ENCODE results near the gene MSH6.

MSH6 gene

DNA sequence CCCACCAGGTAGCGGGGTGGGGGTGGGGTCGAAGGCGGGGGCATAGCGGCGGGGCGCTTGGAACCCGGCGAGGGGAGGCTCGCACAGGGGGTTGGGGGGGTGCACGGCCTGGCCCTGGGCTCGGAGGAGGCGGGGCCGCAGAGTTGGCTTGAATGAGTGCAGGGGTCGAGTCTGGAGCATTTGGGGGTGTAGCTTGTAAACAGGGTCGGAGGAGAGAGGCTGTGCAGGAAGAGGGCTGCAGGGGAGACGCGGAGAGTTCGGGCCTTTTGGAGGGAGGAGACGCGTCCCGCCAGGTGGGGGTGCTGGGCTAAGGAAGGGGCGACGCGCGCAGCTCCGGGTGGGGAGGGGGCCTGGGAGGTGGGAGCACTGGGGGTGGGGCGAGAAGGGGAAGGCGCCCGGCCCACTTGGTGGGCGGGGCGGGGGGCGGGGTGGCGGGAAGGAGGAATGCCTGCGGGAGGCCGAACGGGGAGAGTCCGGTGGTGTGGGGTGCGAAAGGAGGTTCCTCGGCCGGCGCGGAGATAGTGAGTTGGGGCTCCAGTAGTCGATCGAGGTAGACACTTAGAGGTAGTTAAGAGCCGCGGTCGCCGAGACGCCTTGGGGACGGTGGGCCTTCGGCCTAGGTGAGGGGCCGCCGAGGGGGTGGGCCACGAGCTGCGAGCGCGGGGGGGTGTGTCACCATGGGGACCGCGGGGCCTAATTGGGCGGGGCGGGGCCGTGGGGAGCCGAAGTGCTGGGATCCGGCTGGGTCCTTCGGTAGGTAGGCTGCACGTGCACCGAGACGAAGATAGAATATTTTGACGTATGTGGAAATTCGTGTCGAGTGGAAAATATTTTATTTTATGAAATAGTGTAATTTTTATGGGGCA lies 774 bp downstream of the MSH6 start:
- peak; percentile 69 for DNase-seq

DNA sequence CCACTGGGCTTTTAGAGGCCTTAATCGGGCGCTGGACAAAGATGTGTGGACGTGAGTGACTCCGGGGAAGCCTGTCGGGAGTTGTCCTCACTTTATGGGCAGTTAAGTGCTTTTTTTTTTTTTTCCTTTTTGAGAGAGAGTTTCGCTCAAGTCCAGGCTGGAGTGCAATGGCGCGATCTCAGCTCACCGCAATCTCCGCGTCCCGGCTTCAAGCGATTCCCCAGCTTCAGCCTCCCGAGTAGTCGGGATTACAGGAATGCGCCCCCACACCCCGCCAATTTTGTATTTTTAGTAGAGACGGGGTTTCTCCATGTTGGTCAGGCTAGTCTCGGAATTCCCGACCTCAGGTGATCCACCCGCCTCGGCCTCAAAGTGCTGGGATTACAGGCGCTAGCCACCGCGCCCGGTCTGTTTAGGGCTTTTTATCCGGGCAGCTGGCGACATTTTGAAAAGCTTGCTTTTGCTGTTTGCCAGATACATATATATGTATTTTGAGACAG lies 1.5 kb downstream of the MSH6 start:
- no peak for DNase-seq

DNA sequence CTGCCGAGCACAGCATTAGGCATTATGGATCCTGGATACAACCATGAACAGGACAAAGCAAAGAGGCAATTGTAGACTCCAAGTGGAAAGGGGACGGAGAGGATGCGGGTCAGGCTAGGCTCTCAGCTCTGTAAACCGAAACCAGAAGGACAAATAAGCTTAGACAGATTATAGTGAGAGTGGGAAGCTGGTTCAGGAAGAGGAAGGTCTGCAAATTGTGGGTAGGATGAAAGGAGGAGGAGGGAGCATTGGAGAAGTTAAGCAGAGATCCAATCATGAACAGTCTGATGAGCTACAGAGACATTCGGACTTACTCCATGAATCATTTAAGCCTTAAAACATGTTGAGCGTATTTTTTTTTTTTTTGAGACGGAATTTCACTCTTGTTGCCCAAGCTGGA lies 3.0 kb downstream of the MSH6 start:
- no peak for DNase-seq

DNA sequence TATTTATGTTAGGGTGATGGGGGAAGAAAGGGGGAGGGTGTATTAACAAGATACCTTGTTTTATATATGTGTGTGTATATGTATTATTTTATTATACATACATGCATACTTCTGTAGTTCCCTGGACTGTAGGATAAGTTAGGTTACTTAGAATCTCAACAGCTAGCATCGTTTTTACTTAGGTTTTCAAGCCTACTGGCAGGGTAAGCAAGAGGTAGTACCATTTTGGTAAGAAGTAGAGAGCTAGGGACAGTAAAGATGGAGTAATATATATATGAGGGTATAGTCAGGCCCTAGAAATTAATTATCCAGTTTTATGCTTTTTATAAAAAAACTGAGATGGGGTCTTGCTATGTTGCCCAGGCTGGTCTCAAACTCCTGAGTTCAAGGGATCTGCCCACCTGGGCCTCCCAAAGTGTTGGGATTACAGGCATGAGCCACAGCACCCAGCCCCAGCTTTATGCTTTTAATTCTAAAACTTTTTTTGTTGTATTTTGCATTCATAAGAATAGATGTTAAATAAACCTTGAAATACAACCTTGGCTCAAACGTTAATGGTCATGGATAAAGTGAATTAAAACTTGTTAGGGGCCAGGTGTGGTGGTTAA lies 13.2 kb downstream of the MSH6 start:
- no peak for DNase-seq

DNA sequence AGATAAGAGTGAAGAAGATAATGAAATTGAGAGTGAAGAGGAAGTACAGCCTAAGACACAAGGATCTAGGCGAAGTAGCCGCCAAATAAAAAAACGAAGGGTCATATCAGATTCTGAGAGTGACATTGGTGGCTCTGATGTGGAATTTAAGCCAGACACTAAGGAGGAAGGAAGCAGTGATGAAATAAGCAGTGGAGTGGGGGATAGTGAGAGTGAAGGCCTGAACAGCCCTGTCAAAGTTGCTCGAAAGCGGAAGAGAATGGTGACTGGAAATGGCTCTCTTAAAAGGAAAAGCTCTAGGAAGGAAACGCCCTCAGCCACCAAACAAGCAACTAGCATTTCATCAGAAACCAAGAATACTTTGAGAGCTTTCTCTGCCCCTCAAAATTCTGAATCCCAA lies 15.7 kb downstream of the MSH6 start:
- no peak for DNase-seq

DNA sequence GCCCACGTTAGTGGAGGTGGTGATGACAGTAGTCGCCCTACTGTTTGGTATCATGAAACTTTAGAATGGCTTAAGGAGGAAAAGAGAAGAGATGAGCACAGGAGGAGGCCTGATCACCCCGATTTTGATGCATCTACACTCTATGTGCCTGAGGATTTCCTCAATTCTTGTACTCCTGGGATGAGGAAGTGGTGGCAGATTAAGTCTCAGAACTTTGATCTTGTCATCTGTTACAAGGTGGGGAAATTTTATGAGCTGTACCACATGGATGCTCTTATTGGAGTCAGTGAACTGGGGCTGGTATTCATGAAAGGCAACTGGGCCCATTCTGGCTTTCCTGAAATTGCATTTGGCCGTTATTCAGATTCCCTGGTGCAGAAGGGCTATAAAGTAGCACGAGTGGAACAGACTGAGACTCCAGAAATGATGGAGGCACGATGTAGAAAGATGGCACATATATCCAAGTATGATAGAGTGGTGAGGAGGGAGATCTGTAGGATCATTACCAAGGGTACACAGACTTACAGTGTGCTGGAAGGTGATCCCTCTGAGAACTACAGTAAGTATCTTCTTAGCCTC lies 16.2 kb downstream of the MSH6 start:
- DNase-seq, result no peak

DNA sequence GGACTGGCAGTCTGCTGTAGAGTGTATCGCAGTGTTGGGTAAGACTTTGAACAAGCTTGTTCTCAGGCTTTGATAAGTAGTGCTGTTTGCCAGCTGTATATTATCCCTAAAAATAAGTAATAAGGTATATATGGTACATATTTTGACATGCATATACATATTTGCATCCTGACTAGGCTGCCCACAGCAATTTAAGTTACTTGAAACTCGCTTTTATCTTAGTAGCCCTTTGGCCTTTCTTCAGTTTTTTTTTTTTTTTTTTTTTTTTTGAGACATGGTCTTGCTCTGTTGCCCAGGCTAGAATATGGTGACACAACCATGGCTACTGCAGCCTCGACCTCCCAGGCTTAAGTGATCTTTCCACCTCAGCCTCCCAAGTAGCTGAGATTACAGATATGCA lies 18.2 kb downstream of the MSH6 start:
- DNase-seq, result no peak

DNA sequence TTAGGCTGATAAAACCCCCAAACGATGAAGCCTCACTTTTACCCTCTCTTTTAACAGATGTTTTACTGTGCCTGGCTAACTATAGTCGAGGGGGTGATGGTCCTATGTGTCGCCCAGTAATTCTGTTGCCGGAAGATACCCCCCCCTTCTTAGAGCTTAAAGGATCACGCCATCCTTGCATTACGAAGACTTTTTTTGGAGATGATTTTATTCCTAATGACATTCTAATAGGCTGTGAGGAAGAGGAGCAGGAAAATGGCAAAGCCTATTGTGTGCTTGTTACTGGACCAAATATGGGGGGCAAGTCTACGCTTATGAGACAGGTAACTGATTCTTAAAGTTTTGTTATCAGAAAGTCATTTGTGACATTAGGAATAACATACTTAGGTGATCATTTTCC lies 20.4 kb downstream of the MSH6 start:
- DNase-seq, result no peak

DNA sequence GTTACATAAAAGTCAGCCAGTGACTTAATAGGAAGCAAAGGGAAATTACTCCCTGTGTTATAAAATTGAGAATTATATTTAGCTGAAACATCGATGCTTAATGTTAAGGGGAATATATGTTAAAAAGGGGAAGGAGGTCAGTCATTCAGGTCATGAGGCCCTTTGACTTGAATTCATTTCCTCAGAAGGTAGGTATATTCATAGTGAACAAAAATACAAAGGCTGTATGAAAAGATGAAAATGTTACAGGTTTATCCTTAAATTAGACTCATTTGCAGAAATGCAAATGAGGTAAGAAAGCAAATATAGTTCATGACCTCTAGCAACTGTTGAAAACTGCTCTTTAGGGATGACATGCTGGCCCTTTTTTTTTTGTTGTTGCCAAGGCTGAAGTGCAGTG lies 20.8 kb downstream of the MSH6 start:
- DNase-seq, result no peak

DNA sequence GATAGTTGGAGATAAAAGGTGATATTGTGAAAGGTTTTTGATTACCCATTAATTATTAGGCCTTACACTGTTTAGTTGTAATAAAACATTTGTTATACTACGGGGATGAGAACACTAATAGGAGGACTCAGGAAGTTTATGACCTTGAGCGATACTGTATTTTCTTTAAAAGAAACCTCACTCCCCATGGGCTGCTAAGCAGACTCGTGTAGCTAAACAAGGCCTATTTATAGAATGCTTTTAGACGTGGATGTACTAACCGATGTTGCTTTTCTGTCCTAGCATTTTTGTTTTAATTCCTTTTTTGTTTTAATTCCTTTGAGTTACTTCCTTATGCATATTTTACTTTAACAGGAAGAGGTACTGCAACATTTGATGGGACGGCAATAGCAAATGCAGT lies 22.9 kb downstream of the MSH6 start:
- no peak for DNase-seq

DNA sequence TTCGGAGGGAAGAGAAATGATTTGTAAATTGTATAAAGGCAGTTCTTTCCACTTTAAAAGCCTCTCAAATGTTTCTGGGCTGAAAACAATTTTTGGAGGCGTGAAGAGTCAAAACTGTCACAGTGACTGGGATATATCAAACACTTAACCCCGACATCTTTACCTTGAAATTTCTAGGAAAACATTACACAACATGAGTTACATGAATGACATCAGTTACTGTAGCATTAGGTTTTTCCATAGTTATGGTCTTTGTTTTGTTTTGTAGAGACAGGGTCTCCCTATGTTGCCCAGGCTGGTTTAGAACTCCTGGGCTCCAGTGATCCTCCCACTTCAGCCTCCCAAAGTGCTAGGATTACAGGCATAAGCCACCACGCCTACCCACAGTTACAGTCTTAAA lies 25.7 kb downstream of the MSH6 start:
- DNase-seq, result no peak

DNA sequence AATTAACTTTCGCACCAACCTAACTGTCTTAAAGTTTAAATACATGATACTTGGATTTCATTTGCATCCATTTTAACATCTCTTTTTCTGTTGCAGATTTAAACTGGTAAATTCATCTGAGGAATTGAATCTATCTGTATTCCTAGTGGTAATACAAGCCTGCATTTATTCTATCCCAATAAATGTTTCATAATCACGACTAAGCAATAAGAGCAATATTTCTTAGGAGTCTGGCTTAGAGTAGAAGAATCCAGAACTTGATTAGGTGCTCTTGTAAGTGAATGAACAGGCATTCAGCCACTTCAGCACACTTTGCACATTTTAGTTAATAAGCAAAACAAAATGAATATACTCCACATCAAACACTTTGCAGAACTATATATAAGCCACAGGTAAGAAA lies 27.0 kb downstream of the MSH6 start:
- no peak for DNase-seq

DNA sequence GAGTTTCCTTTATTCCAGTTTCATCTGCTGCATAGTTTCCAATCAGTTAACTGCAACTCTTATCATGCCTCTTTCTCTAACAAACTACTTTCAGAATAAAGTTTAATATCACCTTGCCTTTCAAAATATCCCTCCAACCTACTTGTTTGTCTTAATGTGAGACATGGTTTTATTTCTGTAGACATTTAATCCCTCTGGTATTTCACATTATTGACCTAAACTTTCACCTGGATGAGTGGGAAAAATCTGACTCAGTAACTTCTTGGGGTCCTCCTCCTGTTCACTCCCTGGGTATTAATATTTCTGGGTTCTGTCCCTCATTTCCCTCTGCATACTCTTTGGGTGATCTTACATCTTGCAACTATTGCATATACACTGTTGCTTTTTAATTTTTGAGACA lies 27.9 kb downstream of the MSH6 start:
- no peak for DNase-seq

DNA sequence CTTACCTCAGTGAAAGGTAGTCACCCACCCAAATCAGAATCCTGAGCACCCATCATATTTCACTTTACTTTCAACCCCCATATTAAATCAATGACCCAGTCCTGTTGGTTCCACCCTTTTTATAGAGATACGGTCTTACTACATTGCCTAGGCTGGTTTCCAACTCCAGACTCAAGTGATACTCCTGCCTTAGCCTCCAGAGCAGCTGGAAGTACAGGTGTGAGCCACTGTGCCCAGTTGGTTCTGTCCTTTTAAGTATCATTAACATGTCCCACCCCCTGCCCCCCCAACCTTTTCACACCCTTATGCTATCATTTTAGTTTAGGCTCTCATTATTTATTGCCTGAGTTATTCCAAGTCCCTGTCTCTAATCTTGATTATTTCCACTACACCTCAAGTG lies 28.7 kb downstream of the MSH6 start:
- no peak for DNase-seq

DNA sequence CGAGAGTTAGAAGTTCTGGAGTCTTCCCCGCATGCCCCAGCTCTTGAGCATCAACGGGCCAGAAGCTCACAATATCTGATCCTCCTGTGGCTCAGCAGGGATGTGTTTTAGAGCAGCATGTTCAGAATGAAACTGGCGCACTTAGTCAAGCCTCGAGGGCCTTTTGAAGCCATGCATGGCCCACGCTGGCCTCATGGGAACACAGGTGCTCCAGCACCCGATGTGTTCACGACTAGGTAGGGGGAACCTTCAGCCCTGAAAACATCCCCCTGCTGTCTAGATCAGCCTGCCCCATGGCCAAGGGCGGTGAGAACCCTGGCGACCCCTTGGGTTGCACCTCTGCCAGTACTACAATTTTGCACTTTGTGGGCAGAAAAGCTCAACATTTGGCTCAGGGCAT lies 32.8 kb downstream of the MSH6 start:
- no peak for DNase-seq

DNA sequence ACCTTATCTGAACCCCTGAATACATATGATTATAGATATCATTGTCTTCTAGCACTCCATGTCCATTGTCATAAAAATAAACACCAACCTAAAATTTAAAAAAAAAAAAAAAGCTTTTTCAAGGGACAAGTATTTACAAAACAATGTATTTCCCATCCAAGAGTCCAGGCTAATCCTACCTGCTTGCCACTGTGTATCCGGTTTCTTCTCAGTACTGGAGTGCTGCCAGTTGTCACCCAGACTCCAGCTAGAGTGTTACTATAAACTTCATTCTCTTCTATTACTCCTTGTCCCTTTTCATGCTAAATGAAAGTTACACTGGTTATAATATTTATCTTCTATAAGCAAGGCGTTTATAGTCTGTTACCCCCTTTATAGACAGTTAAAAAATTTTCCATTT lies 35.8 kb downstream of the MSH6 start:
- DNase-seq, result no peak

DNA sequence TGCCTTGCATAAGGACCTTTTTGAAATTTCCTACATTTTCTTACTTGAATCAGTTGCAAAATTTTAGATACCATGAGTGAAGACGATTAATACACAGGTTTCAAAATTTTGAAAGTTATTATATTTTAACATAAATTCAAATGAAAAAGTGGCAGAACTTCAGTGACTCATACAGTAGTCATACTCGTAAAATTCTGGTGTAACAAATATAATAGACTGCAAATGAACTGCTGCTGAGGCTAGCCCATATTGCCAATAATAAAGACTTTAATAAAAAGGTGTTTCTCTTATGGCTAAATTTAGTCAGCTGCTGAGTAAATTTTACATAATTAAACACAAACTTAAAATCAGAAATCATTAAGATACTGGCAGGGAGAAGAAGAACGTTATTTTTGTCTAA lies 36.9 kb downstream of the MSH6 start:
- no peak for DNase-seq

DNA sequence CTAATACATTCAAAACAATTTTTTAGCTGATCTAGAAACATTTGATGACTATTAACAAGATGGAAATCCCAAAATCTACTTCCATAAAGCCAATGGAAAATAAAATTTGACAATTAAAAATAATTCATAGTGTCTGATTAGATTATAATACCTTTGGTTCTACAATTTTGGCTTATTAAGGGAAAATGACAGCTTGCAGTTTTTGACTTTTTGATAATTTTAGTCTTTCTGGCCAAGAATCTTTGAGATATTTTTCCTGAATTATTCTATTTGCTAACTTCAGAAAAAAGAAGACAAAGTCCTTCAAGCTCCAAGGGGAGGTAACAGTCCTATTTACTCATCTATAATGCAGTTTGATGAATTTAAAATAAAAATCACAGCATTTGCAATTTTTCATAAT lies 39.6 kb downstream of the MSH6 start:
- no peak for DNase-seq

DNA sequence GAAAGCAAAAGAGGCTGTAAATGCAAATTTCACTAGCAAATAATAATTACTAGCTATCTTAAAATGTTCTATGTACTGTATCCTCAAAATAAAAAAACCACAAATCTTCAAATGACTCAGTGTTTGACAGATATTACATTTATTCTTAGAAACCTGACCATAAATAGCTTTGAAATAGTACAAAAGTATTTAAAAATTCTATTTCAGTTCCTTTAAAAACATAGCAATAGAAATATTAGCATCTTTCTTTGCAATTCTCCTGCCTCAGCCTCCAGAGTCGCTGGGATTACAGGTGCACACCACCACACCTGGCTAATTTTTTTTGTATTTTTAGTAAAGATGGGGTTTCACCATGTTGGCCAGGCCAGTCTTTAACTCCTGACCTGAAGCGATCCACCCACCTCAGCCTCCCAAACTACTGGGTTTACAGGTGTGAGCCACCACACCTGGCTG lies 50.6 kb downstream of the MSH6 start:
- DNase-seq, result no peak

DNA sequence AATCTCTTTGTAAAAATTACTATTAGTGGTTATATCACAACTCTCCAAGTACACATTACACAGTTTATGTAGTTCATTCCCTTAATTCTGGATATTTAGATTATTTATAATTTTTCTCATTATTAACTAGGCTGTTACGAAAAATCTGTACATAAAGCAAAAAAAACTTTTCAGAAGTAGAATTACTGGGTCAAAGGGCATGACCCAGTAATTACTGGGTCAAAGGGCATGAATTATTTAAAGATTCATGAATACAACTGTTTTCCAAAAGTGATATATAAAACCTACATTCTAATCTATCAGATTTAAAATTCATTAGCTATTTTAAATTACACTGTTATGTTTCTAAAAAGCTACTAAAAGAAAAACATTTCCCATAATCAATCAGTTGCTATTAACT lies 55.3 kb downstream of the MSH6 start:
- no peak for DNase-seq

DNA sequence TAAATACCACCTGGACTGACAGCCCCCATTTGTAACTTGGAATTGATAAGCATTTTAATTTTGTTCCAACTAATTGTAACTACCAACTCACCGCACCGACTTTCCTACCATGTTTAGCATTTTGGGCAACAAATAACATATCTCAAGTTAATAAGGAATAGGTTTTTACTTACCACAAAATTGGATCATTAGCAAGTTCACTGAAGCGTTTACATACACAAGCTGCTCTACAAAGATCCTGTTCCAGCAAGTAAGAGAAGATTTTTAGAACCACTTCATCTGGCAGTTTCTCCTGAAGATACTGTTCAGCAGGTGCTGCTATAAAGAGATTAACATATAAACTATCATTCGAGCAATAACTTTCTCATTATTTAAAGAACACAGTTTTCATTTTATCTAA lies 55.7 kb downstream of the MSH6 start:
- DNase-seq, result no peak

DNA sequence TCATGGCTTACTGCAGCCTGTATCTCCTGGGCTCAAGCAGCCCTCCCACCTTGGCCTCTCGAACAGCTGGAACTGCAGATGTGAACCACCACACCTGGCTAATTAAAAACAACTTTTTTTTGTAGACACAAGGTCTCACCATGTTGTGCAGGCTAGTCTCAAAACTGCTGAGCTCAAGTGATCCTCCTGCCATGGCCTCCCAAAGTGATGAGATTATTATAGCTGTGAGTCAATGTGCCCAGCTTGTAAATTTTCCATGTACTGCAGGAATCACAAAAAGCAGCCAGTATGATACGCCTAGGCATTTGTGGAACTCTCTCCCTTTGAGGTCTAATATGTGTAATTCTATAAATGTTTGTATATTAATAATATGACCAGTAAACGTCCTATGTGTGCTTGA lies 59.9 kb downstream of the MSH6 start:
- no peak for DNase-seq

DNA sequence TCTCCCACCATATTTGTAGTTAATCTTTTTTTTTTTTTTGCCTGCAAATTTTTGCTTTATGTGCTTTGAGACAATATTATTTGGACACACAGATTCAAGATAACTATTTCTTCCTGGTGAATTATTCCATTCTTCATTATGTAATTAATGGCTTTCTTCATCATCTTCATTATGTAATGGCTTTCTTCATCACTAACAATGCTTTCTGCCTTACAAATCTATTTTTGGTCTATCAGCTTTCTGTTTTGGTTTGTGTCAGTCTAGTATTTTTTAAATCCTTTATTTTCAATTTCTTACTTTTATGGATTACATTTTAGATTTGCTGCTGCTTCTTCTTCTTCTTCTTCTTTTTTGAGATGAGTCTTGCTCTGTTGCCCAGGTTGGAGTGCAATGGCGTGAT lies 60.5 kb downstream of the MSH6 start:
- DNase-seq, result no peak

DNA sequence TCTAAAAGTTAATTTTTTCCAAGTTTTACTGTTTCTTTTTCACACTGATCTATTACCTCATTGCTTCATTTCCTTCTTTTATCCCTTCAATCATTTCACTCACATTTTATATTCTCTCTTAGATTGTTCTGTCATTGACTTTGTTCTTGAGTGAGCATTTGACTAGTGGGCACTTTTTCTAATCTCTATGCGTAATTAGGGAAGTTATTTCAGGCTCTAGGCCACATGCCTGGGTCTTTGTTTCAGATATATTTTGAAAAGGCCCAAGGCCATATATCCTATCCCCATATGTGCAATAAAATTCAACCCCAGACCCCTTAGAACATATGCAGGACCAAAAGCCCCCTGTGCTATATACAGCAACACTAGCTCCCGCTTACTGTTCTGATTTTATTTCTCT lies 61.2 kb downstream of the MSH6 start:
- no peak for DNase-seq

All from activated CD4-positive, CD25-positive, alpha-beta regulatory T cell treated with anti-CD3 and anti-CD28 coated beads, Interleukin-2, amount 50 U/mL, for 72 hours (primary cell).